Ovary (tissue), 9 donors: ENCODE measurements around the gene PHLPP2. TPM values are rescaled to one million over a fixed set of nuclear protein-coding genes. Genes with fewer than 3 reads are reported as not detected.

Source experiments
- DNase-seq, 5 donors: peaks; one replicate each; pipeline ENCODE4 v3.0.0-alpha.2; 2019 to 2020
- H3K27ac ChIP-seq, 2 donors: fragments of 200-600 bp; one replicate each; pipeline versions ENCODE4 v1.5.1 to v1.8.0; 2019 to 2022
- H3K27me3 ChIP-seq: fragments of 200-600 bp; one replicate; pipeline ENCODE4 v1.8.0; 2022
- H3K36me3 ChIP-seq: fragments of 200-600 bp; sonication (generic); one replicate; pipeline ENCODE4 v1.5.1; 2019
- H3K4me1 ChIP-seq: one replicate; pipeline ENCODE4 v1.8.1; 2013; ENCODE audit warnings: mild to moderate bottlenecking, moderate library complexity; ENCODE audit not compliant: insufficient read depth
- H3K4me3 ChIP-seq: fragments of 200-600 bp; sonication (generic); one replicate; pipeline ENCODE4 v1.5.1; 2017
- H3K9me3 ChIP-seq, 2 donors: fragments of 200-600 bp in 1 of 2; sonication (generic) in 1 of 2; one replicate each; pipeline versions ENCODE4 v1.5.1 to v1.8.1; 2013 to 2019; ENCODE audit warnings: mild to moderate bottlenecking in 1 of 2, moderate library complexity in 1 of 2
- CTCF ChIP-seq, 3 donors: fragments of 450-650 bp in 2 of 3; fragments of 200-600 bp in 1 of 3; IDR thresholded peaks; one replicate each; pipeline versions ENCODE4 v1.5.1 to v1.8.0; 2016 to 2022; ENCODE audit warnings: antibody characterized with exemption in 3 of 3, mild to moderate bottlenecking in 1 of 3
- EP300 ChIP-seq: sonication (generic); formaldehyde crosslinking; IDR thresholded peaks from one replicate; pipeline ENCODE4 v1.6.1; 2017; ENCODE audit warnings: antibody characterized with exemption
- POLR2A ChIP-seq: fragments of 450-650 bp; IDR thresholded peaks from one replicate; pipeline ENCODE4 v1.6.1; 2017; ENCODE audit warnings: antibody characterized with exemption, mild to moderate bottlenecking, moderate library complexity
- WGBS, 3 donors: extraction: QIAGEN DNeasy Blood & Tissue Kit in 1 of 3; methylation state at CpG; one replicate each; pipeline versions ENCODE4 v1.1.5 to v1.1.7; 2013 to 2017; 5-methylcytosine and 5-hydroxymethylcytosine counted together
- intact Hi-C, 4 donors: fragments of 100-400 bp; cut with DNase I; formaldehyde crosslinking; loops; one replicate each; pipeline versions ENCODE4 v1.11.0 to v1.15.1; 2022 to 2023
- polyA plus RNA-seq, 2 donors: library from polyadenylated mRNA; stranded (reverse); fragments of 200-250 nt in 1 of 2; fragments of 350-450 nt in 1 of 2; fragmentation: Illumina TruSeq in 1 of 2; extraction: RNeasy Lipid Tissue Mini Kit (QIAGEN cat#74804) in 1 of 2; gene quantifications; one replicate each; pipeline ENCODE4 v1.2.3, GENCODE V29; 2013 to 2014
- total RNA-seq, 7 donors: library from RNA; depleted of rRNA in 2 of 7; stranded (reverse); fragments of >200 nt in 2 of 7; fragmentation: NEBNext Ultra II Directional in 3 of 7; extraction: Animal tissue kit (Norgen Biotek cat#: 25700) in 3 of 7; gene quantifications; one replicate each; pipeline versions ENCODE4 v1.1.0 to v1.2.4, GENCODE V29; 2016 to 2023
- donor health status: DM: no; HTN: no; CAD: no; lungs with moderate emphysema.
- donor health status: DM: no; HTN: no; CAD: no.
- donor health status: Bipolar disorder and iron deficiency.
- donor health status: DM: yes; HTN: yes; CAD: no.
- donor health status: DM: no; HTN: no; CAD: no.
- donor health status: DM: yes; HTN: yes; CAD: no.

PHLPP2 gene
- total and polyA plus RNA-seq, 9 donors = 3.5 to 19.0 (median 11.0) TPM

GRCh38 chr16:71675380-71675779 lies 49.1 kb downstream of the PHLPP2 start:
- TF ChIP-seq CTCF (IDR thresholded peaks at IDR 0.05) (no peak), POLR2A (no peak), EP300 (no peak)
- no peak overlapping the region for H3K4me3 ChIP-seq
- no peak for DNase-seq
- no peaks in the 10 kb centered on the region for H3K27me3 ChIP-seq
- no peaks in the 10 kb centered on the region for H3K36me3 ChIP-seq
- 22 to 48% (median 24%) methylated on average over 3 of the region's 3 CpGs for WGBS, 3 donors
- intact Hi-C loops = no loop called here
- no peak overlapping the region for H3K27ac ChIP-seq
- no peaks in the 10 kb centered on the region for H3K9me3 ChIP-seq
- no peaks in the 10 kb centered on the region for H3K4me1 ChIP-seq

GRCh38 chr16:71674229-71674628 lies 50.3 kb downstream of the PHLPP2 start:
- Histone ChIP-seq H3K27ac (no peak overlapping the region), H3K36me3 (no peaks in the 10 kb centered on the region), H3K9me3 (no peaks in the 10 kb centered on the region), H3K4me1 (no peaks in the 10 kb centered on the region), H3K27me3 (no peaks in the 10 kb centered on the region), H3K4me3 (no peak overlapping the region)
- TF ChIP-seq EP300 (no peak), CTCF (IDR thresholded peaks at IDR 0.05) (no peak), POLR2A (no peak)
- intact Hi-C loops = no loop called here
- WGBS, 3 donors = 93 to 97% (median 95%) methylated on average over 2 of the region's 2 CpGs
- no peak for DNase-seq

GRCh38 chr16:71673582-71673973 lies 50.9 kb downstream of the PHLPP2 start:
- no peaks in the 10 kb centered on the region for H3K4me1 ChIP-seq
- 96 to 99% (median 98%) methylated on average over 1 of the region's 1 CpG for WGBS, 3 donors
- TF ChIP-seq POLR2A (no peak), EP300 (no peak), CTCF (IDR thresholded peaks at IDR 0.05) (no peak)
- H3K27me3 ChIP-seq = no peaks in the 10 kb centered on the region
- no peak for DNase-seq
- no peak overlapping the region for H3K4me3 ChIP-seq
- no peaks in the 10 kb centered on the region for H3K9me3 ChIP-seq
- H3K36me3 ChIP-seq = no peaks in the 10 kb centered on the region
- H3K27ac ChIP-seq = no peak overlapping the region
- intact Hi-C loops = no loop called here

DNA sequence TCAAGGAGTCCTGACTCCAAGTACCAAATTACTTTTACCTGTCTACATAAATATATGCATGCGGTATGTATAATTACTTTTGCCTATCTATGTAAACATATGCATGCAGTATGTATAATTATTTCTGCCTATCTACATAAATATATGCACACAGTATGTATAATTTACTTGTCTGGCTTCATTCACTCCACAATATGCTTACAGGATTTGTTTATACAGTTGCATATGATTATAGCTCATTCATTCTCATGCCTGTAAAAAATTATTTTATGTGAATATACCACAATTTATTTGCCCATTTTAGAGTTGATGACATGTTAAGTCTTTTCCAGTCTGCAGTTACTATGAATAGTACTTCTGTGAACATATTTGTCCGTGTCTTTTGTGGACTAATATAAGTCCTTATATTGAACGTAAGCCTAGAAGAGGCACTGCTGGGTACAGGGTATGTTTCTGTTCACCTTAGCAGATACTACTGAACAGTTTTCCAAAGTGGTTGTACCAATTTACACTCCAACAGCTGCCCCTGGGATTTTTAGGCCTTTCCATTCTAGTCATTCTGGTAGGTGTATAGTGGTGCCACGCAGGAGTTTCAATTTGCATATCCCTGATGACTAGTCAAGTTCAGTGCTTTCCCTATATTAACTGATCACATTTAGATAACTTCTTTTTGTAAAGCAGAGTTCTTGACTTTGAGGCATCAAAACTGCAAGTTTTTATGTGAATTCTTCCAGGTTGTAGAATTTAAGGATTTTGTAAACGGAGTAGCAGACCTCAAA lies 51.5 kb downstream of the PHLPP2 start:
- Histone ChIP-seq H3K9me3 (no peaks in the 10 kb centered on the region), H3K36me3 (no peaks in the 10 kb centered on the region), H3K27ac (no peak overlapping the region), H3K27me3 (no peaks in the 10 kb centered on the region), H3K4me3 (no peak overlapping the region), H3K4me1 (no peaks in the 10 kb centered on the region)
- no peak for DNase-seq
- intact Hi-C loops = no loop called here
- TF ChIP-seq EP300 = no peak
- no peak for TF ChIP-seq POLR2A
- no peak for TF ChIP-seq CTCF (IDR thresholded peaks at IDR 0.05)
- 94 to 97% (median 96%) methylated on average over 5 of the region's 5 CpGs for WGBS, 3 donors
